MCF 10A (cell line): ENCODE results near the gene MAP3K10. TPM values are rescaled to one million over a fixed set of nuclear protein-coding genes. Genes with fewer than 3 reads are reported as not detected.

Experiments
- Bru-seq: library from RNA; stranded (reverse); fragments of 400-500 nt; gene quantifications from one replicate; lab custom pipeline; 2021; lab: Mats Ljungman, UMichigan
- BruChase-seq, 2 experiments: library from RNA; stranded (reverse); fragments of 400-500 nt; gene quantifications; one replicate each; lab custom pipeline; 2021; lab: Mats Ljungman, UMichigan
- BruUV-seq: library from RNA; stranded (reverse); fragments of 400-500 nt; replicated peaks from 2 replicates; lab custom pipeline; 2021; lab: Mats Ljungman, UMichigan
- CTCF ChIA-PET: fragments of 300-600 bp; sonication (Branson Sonifier 250); formaldehyde crosslinking; extraction: SDS; loops from one replicate; lab custom pipeline; 2021; ENCODE audit warnings: antibody characterized with exemption, inconsistent platforms; lab: Yijun Ruan, JAX
- POLR2A ChIA-PET: fragments of 300-600, 350-650 bp; sonication (Branson Sonifier 250); formaldehyde crosslinking; extraction: SDS; loops from one replicate; lab custom pipeline; 2020; ENCODE audit warnings: antibody characterized with exemption, inconsistent platforms; lab: Yijun Ruan, JAX
- DNase-seq: peaks from one replicate; pipeline ENCODE4 v3.0.0-alpha.2; 2018; ENCODE audit not compliant: unreplicated experiment
- H3K27ac Mint-ChIP-seq: one replicate; pipeline ENCODE4 v1.8.0; 2022; ENCODE audit warnings: mild to moderate bottlenecking, low read depth, mixed read lengths; ENCODE audit not compliant: unreplicated experiment
- H3K27me3 Mint-ChIP-seq: one replicate; pipeline ENCODE4 v1.8.0; 2022; ENCODE audit warnings: mixed read lengths; ENCODE audit not compliant: insufficient read depth, unreplicated experiment
- H3K36me3 Mint-ChIP-seq: one replicate; pipeline ENCODE4 v1.8.0; 2022; ENCODE audit warnings: mild to moderate bottlenecking, moderate library complexity, mixed read lengths; ENCODE audit not compliant: insufficient read depth, unreplicated experiment
- H3K4me1 Mint-ChIP-seq: one replicate; pipeline ENCODE4 v1.8.0; 2022; ENCODE audit warnings: mixed read lengths; ENCODE audit not compliant: insufficient read depth, unreplicated experiment
- H3K4me3 Mint-ChIP-seq: one replicate; pipeline ENCODE4 v1.8.0; 2022; ENCODE audit warnings: mild to moderate bottlenecking, moderate library complexity, mixed read lengths; ENCODE audit not compliant: unreplicated experiment
- H3K9me3 Mint-ChIP-seq: one replicate; pipeline ENCODE4 v1.8.0; 2022; ENCODE audit warnings: mixed read lengths; ENCODE audit not compliant: unreplicated experiment
- CTCF ChIP-seq: fragments of 200-600 bp; IDR thresholded peaks from one replicate; pipeline ENCODE4 v1.8.0; 2022; ENCODE audit warnings: antibody characterized with exemption, mild to moderate bottlenecking; ENCODE audit not compliant: unreplicated experiment
- intact Hi-C: fragments of 100-400 bp; cut with micrococcal nuclease; formaldehyde crosslinking; loops from 2 replicates; pipeline ENCODE4 v1.14.1; 2022
- long read RNA-seq: library from polyadenylated mRNA; stranded (forward); transcript quantifications from one replicate; pipeline ENCODE4 v2.0.0, GENCODE V29; 2022
- total RNA-seq: library from RNA; stranded (reverse); gene quantifications from 2 replicates; pipeline ENCODE4 v1.2.3, GENCODE V29; 2022

Gene MAP3K10
- total RNA-seq (17.1 and 23.2 TPM in 2 replicates), Bru-seq, nascent RNA (percentile 50 among the genes with signal in this experiment), BruChase-seq, experiment 1, labeled RNA remaining after a 6-hour chase (percentile 65 among the genes with signal in this experiment), BruChase-seq, experiment 2, labeled RNA remaining after a 2-hour chase (percentile 65 among the genes with signal in this experiment)
- long read RNA-seq, partial matches to known transcripts: 1 of 2 reads
- long read RNA-seq, other reads (novel, unspliced or antisense): 1 of 2 reads

- H3K9me3 Mint-ChIP-seq: no peaks in the 10 kb centered on the region
- H3K27me3 Mint-ChIP-seq: no peaks in the 10 kb centered on the region
- no peak for TF ChIP-seq CTCF
- no TSS peak for BruUV-seq
- no peaks in the 10 kb centered on the region for H3K36me3 Mint-ChIP-seq
- peak within 1 kb of the TSS; percentile 87 for H3K27ac Mint-ChIP-seq
- ChIA-PET POLR2A (interaction anchor here (0.5 to 1.5 kb wide), 12 partner anchors 13 to 411 kb away, joined by 3 to 9 read pairs (median 3); partner anchors contain the start of genes C19orf47, PLD3 and ZNF546), CTCF (interaction anchor here (0.6 to 1.6 kb wide), 3 partner anchors 30 to 587 kb away, joined by 3 to 6 read pairs (median 4); no protein-coding TSS in a partner anchor)
- DNase-seq: peak; percentile 64
- intact Hi-C loops: no loop called here
- peaks cover 7% of the 10 kb centered on the region for H3K4me1 Mint-ChIP-seq
- peak within 1 kb of the TSS; percentile 80 for H3K4me3 Mint-ChIP-seq
Measured at GRCh38 chr19:40190891-40191835, at the start of gene MAP3K10. TSS of gene MAP3K10 (plus strand) at chr19:40191426. CDS start at chr19:40192032, 606 bp downstream.

GRCh38 chr19:40141551-40141950 is 49.7 kb upstream of the MAP3K10 start:
- CTCF ChIA-PET: interaction anchor here (0.6 to 2.0 kb wide), 6 partner anchors 13 to 349 kb away, joined by 3 to 7 read pairs (median 4); no protein-coding TSS in a partner anchor
- POLR2A ChIA-PET: interaction anchor here (1.1 kb wide), 1 partner anchor 286 kb away, joined by 4 read pairs; no protein-coding TSS in a partner anchor
- intact Hi-C loops: loop anchor here (2.0 to 10.0 kb wide), 3 partner anchors 163 to 493 kb away; no protein-coding TSS in a partner anchor

GRCh38 chr19:40143612-40144011 is 47.6 kb upstream of the MAP3K10 start:
- no peak overlapping the region for H3K27ac Mint-ChIP-seq
- H3K4me1 Mint-ChIP-seq: peaks cover 8% of the 10 kb centered on the region
- TF ChIP-seq CTCF: no peak
- no peaks in the 10 kb centered on the region for H3K9me3 Mint-ChIP-seq
- no peaks in the 10 kb centered on the region for H3K27me3 Mint-ChIP-seq
- no peak for DNase-seq
- CTCF ChIA-PET: interaction anchor here (0.7 kb wide), 3 partner anchors 173 to 573 kb away, joined by 3 to 6 read pairs (median 5); partner anchors contain the start of genes COQ8B, ITPKC and PSMC4
- no peak overlapping the region for H3K4me3 Mint-ChIP-seq
- BruUV-seq: no TSS peak
- intact Hi-C loops: loop anchor here (10.0 kb wide), 2 partner anchors 381 to 491 kb away; no protein-coding TSS in a partner anchor
- H3K36me3 Mint-ChIP-seq: no peaks in the 10 kb centered on the region
- POLR2A ChIA-PET: no interaction called here

More at GRCh38 chr19:40141551-40141950, 49.7 kb upstream of the MAP3K10 start:
- DNase-seq: no peak
- BruUV-seq: no TSS peak
- H3K27ac Mint-ChIP-seq: no peak overlapping the region
- H3K4me1 Mint-ChIP-seq: no peaks in the 10 kb centered on the region
- H3K36me3 Mint-ChIP-seq: no peaks in the 10 kb centered on the region
- H3K27me3 Mint-ChIP-seq: peaks cover 15% of the 10 kb centered on the region
- no peaks in the 10 kb centered on the region for H3K9me3 Mint-ChIP-seq
- TF ChIP-seq CTCF: no peak
- H3K4me3 Mint-ChIP-seq: no peak overlapping the region
